Measurements from ENCODE around the gene DMKN.

DMKN gene

DNA sequence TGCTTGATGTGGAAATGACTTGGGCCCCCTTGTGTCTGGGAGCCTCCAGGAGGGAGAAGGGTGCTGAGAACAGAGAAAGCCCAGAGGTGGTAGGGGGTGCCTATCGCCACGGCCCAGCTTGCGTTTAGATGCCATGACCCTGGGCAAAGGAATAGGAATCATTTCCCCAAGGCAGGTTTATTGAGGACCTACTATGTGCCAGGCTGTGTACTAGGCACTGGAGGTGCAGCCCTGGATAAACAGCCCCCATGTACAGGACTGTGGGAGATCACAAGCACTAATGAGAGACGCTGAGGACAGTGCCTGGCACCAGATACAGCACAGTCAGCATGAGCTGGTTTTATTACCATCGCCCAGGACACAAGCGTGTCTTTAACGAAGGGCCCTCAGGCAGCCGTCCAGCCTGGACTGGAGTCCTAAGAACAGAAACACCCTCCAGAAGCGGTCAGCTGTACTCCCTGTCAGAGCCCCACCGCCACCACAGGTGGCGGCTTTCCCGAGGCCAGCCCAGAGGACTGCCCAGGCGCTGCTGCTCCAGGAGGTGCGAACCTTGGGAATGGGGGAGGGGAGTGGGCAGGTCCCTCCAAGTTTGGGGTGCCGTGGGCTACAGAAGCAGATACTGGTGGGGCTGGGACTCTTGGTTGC is 36.6 kb upstream of the DMKN start:
- no peak for DNase-seq (ENCODE audit: low spot score)

DNA sequence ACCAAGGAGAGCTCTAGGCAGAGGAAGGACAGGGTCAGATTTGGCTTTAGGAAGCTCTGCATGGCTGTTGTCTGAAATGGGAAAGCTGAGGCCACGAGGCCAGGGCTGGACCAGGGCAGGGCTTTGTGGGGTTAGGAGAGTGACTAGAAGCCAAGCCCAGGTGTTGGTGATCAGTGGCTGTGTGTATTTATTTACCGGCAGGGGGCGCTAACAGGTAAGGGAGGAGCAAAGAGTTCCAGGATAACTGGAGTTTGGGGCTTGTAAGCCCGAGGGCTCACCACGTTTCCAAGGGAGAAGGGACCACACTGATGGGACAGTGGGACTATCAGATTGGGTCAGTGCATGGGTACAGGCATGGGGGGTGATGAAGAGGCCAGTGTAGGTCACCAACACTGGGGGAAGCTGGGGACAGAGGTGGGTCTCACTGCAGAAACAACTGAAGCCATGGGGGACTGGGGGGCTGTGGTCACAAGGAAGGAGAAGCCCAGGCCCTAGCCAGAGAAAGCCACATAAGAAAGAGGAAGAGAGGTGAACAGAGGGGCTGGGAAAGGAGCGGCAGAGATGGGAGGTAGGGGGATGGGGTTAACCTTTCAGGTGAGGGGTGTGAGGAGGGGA is 35.8 kb upstream of the DMKN start:
- DNase-seq (ENCODE audit: low spot score), result no peak

DNA sequence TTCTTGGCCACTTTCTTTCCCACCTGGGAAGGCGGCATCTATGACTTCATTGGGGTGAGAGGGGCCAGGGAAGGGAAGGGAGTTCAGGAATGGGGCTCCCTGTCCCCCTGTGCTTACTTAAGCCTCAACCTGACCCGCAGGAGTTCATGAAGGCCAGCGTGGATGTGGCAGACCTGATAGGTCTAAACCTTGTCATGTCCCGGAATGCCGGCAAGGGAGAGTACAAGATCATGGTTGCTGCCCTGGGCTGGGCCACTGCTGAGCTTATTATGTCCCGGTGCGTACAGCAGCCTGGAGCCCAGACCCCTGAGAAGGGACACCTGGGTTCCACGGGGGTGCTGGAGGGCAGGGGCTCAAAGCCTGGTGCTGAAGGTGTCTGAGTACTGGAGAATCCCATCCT is 33.1 kb upstream of the DMKN start:
- DNase-seq (ENCODE audit: low spot score), result no peak

DNA sequence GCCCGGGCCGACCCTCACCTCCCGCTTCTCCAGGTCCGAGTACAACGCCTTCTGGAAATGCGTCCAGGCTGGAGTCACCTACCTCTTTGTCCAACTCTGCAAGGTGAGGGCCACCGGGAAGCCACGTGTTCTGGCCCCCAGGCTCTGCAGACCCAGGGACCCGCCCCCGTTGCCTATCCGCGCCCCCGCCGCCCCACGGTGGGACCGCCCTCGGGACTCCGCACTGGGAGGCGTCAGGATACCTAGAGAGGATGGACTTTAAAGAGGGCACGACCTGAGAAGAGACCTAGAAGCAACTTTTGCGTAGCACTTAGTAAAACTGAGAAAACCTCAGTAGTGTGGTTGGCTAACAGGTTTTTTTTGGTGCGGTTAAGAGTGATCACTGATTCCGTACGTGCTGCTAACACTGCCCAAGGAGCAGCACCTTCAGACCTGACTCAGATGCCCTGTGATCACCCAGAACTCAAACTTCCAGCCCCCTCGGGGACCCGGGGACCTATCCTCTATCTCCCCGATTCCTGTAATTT is 32.5 kb upstream of the DMKN start:
- DNase-seq (ENCODE audit: low spot score), result no peak

DNA sequence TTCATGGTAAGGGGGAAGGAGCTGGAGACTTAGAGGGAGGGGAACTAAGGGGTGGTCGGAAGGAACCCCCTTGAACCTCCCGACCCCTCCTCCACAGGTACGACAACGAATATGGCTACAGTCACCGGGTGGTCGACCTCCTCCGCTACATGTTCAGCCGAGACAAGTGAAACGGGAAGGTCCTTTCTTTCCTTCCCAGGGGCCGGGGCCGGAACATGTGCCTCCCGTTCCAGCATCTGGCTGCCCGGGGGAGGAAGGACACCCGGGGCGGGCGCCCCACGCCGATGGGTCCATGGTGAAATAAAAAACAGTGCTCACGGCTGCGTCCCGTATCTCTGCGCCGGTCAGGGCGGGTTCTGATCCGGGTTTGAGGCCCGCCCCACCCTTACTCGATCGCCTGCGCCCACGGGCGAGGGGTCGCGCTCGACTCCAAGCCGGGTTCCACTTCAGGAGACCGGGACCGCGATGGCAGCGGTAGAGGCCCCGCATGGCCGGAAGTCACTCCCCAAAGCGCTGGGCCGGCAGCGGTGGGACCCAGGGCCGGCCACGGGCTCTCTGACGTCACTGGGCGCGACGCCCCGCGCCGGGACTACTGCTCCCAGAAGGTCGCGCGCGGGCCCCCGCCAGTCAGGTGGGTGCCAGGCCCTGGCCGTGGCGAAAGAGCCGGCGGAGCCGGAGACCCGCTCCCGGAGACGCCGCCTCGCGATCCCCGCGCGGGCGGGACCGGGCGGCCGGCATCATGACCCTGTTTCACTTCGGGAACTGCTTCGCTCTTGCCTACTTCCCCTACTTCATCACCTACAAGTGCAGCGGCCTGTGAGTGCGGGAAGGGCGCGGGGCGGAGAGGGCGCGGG is 31.8 kb upstream of the DMKN start, which contains the start of gene TMEM147:
TMEM147 (plus strand) TSS at position 626 of the 854 bp plus-strand sequence; CDS start at position 740, 114 bp downstream.
- DNase-seq (ENCODE audit: low spot score), result peak; percentile 94

DNA sequence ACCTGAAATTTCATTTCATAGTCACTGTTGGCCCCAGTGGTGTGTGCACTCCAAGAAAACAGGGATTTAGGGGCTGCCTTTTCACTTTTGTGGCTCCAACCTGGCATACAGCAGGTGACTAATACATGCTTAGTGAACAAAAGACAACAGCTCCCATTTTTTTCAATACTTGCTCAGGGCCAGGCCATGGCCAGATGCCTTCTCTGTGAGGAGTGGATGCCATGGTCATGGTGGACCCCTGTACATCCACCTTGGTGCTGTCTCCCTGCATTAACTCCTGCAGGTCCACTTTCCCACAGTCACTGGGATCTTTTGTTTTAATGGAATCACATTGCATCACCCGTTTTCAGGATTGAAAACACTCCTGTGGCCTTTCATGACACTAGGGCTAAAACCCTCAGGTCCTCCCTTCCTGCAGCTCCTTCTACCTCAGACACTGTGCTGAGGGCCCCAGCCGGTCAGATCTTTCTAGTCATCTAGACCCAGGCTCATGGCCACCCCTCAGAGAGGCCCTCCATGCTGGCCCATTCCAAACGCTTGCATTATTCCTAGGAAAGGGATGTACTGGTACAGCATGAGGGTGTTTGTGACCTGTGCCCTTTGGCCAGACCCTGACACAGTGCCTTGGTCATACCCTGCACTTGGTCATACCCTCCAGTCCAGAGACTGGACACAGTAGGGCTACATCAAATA is 30.8 kb upstream of the DMKN start:
- no peak for DNase-seq (ENCODE audit: low spot score)

DNA sequence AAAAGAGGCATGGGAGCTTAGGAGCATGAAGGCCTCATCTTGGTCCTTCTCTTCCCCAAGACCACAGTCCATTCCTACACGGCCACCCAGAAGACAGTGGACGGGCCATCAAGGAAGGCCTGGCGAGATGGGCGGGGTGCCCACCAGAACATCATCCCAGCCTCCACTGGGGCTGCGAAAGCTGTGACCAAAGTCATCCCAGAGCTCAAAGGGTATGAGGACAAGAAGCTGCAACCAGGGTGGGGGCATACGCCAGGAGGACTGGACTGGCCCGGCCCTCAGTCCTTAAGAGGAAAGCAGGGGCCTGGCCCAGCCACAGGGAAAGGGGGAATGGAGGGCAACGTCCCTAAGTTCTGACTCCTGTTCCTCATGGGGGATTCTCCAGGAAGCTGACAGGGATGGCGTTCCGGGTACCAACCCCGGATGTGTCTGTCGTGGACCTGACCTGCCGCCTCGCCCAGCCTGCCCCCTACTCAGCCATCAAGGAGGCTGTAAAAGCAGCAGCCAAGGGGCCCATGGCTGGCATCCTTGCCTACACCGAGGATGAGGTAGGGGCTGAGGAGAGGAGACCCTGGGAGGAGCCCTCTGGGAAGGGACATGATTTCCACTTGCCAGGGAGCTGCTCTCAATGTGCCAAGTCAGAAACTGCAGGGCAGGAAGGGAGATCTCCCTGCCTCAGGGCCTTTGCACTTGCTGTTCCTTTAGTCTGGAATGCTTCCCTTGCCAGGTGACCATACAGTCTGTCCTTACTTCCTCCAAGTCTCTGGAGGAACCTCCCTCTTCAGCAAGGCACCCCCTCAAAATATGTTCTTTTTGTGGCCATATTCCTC is 30.0 kb upstream of the DMKN start:
- no peak for DNase-seq (ENCODE audit: low spot score)

DNA sequence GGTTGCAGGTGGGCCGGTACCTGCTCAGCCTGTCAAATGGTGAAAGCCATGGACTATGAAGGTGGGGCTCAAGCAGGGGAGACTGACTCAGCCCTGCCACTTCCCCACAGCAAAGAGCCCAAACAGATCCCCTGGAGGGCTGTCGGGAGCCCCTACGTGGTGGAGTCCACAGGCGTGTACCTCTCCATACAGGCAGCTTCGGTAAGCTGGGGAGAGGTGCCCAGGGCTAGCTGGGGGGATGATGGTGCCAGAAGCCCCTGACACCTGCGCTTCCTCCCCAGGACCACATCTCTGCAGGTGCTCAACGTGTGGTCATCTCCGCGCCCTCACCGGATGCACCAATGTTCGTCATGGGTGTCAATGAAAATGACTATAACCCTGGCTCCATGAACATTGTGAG is 28.8 kb upstream of the DMKN start:
- DNase-seq (ENCODE audit: low spot score), result no peak

DNA sequence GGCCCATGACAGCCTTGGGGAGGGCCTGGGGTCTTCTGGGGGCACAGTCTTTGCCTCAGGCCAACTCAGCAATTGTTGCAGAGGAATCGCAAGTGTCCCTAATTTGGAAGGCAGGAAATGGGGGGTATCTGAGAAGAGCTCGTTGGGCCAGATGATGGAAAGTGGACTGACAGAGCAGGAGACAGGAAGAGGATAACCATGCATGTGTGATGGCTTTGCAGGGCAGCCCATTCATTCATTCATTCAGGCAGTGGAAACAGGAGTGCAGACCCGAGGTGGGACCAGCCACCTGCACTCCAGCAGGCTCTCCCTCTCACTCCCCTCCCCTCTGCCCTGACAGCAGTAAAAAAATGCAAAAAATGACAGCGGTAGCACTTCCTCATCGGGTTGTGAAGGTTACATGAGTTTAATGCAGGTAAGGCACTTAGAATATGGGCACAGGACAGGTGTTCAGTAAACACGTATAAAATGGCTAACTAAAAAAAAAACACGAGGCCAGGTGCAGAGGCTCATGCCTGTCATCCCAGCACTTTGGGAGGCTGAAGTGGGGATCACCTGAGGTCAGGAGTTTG is 27.0 kb upstream of the DMKN start:
- DNase-seq (ENCODE audit: low spot score), result no peak

DNA sequence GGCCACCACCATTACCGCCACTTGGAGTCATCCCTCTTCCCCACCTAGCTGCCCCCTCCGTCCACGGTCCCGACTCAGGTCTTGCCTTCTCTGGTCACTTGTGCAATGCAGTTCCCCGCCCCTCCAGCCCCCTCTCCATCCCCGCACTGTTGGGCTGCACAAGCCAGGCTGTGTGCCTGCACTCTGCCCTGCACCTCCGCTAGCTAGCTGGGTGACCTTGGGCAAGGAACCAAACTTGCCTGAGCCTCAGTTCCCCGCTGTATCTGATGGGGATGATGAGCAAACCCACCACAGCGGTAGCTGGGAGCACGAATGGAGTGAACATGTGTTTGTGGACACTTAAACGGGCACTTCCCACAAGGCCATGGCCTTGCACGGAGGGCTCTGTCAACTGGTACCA is 26.4 kb upstream of the DMKN start:
- DNase-seq (ENCODE audit: low spot score), result no peak

DNA sequence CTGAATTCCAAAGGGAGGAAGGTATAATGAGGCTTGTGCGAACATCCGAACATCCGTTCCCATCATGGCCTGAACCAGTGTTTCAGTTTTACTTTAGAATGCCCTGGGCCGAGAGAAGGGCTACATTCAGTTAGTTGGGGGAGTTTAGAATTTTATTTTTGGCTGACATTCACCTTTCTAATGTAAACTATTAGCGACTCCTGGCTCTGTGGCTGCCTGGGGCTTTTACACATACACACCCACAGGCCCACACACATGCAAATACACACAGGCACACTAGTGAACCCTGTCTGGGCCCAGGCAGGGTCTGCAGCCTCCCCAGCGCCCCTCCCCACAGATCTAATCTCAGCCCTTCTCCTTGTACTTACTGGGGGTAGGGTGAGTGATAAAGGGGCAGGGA is 25.9 kb upstream of the DMKN start:
- no peak for DNase-seq (ENCODE audit: low spot score)

DNA sequence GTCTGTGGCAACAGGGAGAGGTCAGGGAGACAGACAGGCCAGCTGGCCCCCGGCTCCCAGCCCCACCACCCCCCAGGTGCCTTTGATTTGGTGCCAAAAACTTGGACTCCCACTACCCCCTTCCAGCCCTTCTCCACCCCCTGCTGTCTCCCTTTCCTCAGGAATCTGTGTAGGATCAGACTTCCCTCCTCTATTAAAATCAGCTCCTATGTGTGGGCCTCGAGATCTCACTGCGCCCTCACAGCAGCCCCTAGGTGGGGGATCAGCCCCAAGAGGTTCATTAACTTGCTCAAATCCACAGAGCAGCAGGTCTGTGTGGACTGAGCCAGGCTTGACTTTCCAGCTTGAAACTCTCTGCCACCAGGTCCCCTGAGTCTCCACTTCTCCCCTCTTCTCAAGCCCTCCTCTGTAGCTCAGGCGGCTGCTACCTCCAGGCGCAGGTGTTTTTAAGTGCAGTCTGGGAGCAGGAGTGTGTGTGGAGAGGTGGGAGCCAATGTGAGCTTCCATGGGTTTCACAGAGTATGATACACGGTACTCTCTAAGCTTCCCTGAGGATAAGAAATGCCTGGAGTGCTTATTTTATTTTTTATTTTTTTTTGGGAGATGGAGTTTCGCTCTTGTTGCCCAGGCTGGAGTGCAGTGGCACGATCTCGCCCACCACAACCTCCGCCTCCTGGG is 21.5 kb upstream of the DMKN start:
- DNase-seq (ENCODE audit: low spot score), result no peak

DNA sequence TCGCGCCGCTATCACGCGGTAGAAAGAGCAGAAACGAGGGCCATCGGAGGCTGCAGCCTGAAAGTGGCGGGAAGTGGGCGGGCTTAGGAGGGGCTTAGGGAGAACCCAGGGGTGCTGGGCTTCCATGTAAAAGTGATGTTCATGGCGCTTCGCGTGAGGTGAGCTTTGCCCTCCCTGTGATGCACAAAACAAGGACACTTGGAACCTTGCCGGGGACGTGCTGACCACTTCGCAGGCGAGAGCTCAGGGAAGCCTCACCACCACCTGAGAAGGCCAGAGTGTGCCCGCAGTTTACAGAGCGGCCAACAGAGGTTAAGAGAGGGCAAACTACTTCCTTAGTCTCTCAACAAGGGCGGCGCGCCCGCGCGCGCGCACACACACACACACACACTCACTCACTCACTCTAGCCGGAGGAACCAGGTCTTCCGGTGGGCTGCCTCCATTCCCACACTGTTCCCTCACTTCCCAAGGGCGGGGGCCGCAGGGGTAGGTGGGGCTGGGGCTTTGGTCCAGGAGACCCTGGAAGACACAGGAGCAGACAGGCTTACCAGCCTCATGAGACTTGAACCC is 20.5 kb upstream of the DMKN start:
- no peak for DNase-seq (ENCODE audit: low spot score)

DNA sequence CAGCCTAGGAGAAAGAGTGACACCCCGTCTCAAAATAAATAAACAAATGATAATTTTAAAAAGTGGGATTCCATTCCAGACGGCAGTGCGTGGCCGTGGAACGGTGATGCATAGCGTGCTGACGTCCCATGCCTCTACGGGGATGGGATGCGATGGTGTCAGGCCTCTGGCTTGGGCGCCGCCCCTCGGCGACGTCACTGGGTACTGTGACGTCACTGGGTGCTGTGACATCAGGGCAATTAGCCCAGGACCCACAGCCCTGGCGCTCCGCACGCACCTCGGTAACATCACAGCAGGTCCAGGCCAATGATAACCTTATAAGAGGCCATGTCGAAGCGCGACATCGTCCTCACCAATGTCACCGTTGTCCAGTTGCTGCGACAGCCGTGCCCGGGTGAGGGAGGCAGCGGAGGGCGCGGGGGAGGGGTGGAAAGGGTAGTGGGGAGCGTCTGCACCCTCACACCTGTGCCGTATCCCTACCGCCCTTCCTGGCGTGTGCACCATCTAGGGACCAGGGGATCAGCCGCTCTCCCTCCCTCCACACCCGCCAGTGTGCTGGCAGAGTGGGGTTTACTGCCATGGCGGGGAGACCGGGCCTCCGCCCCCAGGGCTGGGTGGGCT is 19.9 kb upstream of the DMKN start, which contains the start of gene GAPDHS:
GAPDHS (plus strand) TSS at position 256 of the 621 bp plus-strand sequence; CDS start at position 328, 72 bp downstream.
- no peak for DNase-seq (ENCODE audit: low spot score)

DNA sequence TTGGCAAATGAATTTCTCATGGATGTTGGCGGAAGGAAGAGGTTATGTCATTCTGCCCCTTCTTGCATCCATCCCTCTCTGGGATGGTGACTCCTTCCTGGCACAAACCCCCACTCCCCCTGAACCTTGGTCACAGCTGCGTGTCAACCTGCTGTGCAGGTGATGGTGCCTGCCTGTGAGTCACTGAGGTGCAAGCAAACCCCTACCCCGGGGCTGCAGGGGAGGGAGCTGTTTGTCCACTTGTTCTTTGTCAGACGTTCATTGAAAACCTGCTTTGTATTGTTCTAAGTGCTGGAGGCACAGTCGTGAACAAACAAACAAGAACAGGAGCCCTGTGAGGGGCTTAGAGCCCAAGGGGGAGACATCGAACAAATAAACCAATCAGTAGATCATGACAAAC is 17.8 kb upstream of the DMKN start:
- DNase-seq (ENCODE audit: low spot score), result no peak

DNA sequence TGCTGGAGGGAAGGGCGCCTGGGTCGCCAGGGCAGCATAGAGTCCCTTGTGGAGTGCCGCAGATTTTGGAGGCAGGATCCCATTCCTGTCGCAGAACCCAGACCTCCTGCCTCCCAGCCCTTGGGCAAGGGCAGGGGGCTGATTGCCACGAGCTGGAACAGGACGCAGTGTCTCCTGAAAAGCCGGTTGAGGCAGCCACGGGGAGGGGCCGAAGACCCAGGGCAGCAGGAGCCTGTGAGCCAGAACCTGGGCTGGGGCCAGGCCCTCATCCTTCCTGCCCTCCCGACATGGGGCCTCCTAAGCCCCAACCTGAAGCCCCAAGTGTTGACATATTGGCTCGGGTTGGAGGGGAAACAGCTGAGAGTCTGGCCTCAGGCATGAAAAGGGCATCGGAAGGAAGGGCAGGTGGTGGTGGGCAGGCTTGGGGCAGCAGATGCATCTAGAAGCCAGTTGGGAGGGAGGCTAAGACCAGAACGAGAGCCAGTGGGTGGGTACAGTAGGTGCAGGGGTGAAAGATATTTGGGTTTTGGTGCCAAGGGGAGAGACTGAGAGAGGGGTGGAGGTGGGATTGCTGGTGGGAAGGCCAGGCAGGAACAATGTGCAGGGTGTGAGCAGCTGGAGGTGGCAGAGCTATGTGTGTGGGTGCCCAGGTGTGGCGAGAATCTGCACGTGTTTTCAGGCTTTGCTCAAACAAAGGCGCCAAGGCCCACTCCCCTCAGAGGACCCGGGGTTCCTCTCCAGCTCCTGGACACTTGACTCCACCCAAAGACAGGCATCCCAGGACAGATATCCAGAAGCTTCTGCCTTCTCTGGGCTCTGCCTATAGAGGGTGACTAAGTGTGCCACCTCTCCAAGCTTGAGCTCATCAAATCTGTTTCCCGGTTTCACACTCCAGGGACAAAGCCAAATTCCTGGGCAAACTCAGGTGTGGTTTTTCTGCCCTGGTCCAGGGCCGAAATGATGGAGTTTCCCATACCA is 16.1 kb upstream of the DMKN start:
- no peak for DNase-seq (ENCODE audit: low spot score)

DNA sequence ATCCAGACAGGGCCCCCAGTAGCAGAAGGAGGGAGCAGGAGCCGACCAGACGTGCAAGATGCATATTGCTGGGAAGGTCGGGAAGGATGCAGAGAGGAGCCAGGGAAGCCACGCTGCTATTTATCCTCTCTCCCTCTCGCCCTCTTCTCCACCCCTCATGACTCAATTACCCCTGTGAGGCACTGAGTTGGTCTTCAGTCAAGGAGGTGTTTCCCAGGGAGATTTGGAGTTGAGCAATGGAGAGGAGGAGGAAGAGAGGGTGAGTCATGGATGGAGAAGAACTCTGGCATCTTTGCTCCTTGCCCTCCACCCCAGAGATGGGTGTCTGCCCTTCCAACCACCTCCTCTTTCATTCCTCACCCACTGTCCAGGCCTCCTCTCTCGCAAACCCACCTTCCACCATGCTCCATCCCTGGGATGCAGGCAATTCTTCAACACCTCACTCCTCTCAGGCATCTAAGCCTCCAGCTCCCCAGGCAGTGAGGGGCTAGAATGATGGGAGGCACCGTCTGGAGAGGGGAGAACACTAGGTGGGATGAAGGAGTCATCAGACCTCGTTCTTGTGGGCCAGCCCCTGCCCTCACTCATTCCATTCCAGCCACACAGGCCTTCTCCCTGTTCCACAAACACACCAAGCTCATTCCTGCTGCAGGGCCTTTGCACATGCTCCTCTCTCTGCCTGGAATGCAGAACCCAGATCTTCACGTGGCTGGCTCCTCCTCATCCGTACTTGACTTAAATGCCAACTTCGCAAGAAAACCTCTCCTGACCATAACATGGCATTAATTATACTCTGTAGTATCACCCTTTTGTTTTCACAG is 15.0 kb upstream of the DMKN start, which contains the start of gene SBSN:
SBSN (minus strand) TSS at position 94 of the 821 bp plus-strand sequence; CDS start at position 64, 30 bp downstream.
- no peak for DNase-seq (ENCODE audit: low spot score)

All from left forelimb (tissue), 1 donor.